ENCODE data around the gene KAZALD1. TPM values are rescaled to one million over a fixed set of nuclear protein-coding genes. Genes with fewer than 3 reads are reported as not detected.

Gene KAZALD1
- total RNA-seq, 2 donors from 2014 or later, result not detected

- no peak for ATAC-seq
- H3K27me3 Mint-ChIP-seq, result peaks cover 80% of the 10 kb centered on the region
Measured at GRCh38 chr10:101092881-101093354, 31.1 kb downstream of the KAZALD1 start.

GRCh38 chr10:101094121-101094879 is 32.5 kb downstream of the KAZALD1 start:
- Mint-ChIP-seq H3K4me1 (peaks cover 2% of the 10 kb centered on the region), H3K27ac (no peak overlapping the region), H3K36me3 (ENCODE audit: low read depth) (no peaks in the 10 kb centered on the region), H3K27me3 (peaks cover 76% of the 10 kb centered on the region), H3K4me3 (no peak overlapping the region)
- H3K9me3 ChIP-seq (ENCODE audit: control insufficient read depth, low read length, poor library complexity, severe bottlenecking), result no peaks in the 10 kb centered on the region
- ATAC-seq (no peak), DNase-seq (no peak)

More at GRCh38 chr10:101092881-101093354, 31.1 kb downstream of the KAZALD1 start:
- H3K4me1 Mint-ChIP-seq, result peaks cover 2% of the 10 kb centered on the region
- no peak for DNase-seq
- no peak overlapping the region for H3K4me3 Mint-ChIP-seq
- H3K36me3 Mint-ChIP-seq (ENCODE audit: low read depth), result no peaks in the 10 kb centered on the region
- no peak overlapping the region for H3K27ac Mint-ChIP-seq
- no peaks in the 10 kb centered on the region for H3K9me3 ChIP-seq (ENCODE audit: control insufficient read depth, low read length, poor library complexity, severe bottlenecking)

GRCh38 chr10:101095004-101095403 is 33.2 kb downstream of the KAZALD1 start:
- Mint-ChIP-seq H3K4me1 (peaks cover 2% of the 10 kb centered on the region), H3K36me3 (ENCODE audit: low read depth) (no peaks in the 10 kb centered on the region)

GRCh38 chr10:101095550-101096213 is 33.9 kb downstream of the KAZALD1 start:
- no peaks in the 10 kb centered on the region for H3K9me3 ChIP-seq (ENCODE audit: control insufficient read depth, low read length, poor library complexity, severe bottlenecking)
- DNase-seq (peak; percentile 40 to 60 (median 55)), ATAC-seq (peak; percentile 93)
- no peak overlapping the region for H3K27ac Mint-ChIP-seq
- H3K27me3 Mint-ChIP-seq, result peaks cover 76% of the 10 kb centered on the region
- H3K36me3 Mint-ChIP-seq (ENCODE audit: low read depth), result no peaks in the 10 kb centered on the region
- H3K4me1 Mint-ChIP-seq, result peaks cover 2% of the 10 kb centered on the region
- no peak overlapping the region for H3K4me3 Mint-ChIP-seq

More at GRCh38 chr10:101095004-101095403, 33.2 kb downstream of the KAZALD1 start:
- Mint-ChIP-seq H3K27ac (no peak overlapping the region), H3K27me3 (peaks cover 76% of the 10 kb centered on the region), H3K4me3 (no peak overlapping the region)
- H3K9me3 ChIP-seq (ENCODE audit: control insufficient read depth, low read length, poor library complexity, severe bottlenecking), result no peaks in the 10 kb centered on the region
- no peak for DNase-seq
- ATAC-seq, result no peak

- DNase-seq, result no peak
- H3K27me3 Mint-ChIP-seq, result peaks cover 74% of the 10 kb centered on the region
- no peak for ATAC-seq
- peaks cover 3% of the 10 kb centered on the region for H3K4me1 Mint-ChIP-seq
- no peak overlapping the region for H3K27ac Mint-ChIP-seq
- H3K4me3 Mint-ChIP-seq, result no peak overlapping the region
- no peaks in the 10 kb centered on the region for H3K36me3 Mint-ChIP-seq (ENCODE audit: low read depth)
- no peaks in the 10 kb centered on the region for H3K9me3 ChIP-seq (ENCODE audit: control insufficient read depth, low read length, poor library complexity, severe bottlenecking)
Measured at GRCh38 chr10:101096378-101096777, 34.6 kb downstream of the KAZALD1 start.

- Mint-ChIP-seq H3K36me3 (ENCODE audit: low read depth) (no peaks in the 10 kb centered on the region), H3K4me1 (peaks cover 5% of the 10 kb centered on the region), H3K27ac (no peak overlapping the region), H3K4me3 (no peak overlapping the region), H3K27me3 (peaks cover 74% of the 10 kb centered on the region)
- ATAC-seq (no peak), DNase-seq (no peak)
- H3K9me3 ChIP-seq (ENCODE audit: control insufficient read depth, low read length, poor library complexity, severe bottlenecking), result no peaks in the 10 kb centered on the region
Measured at GRCh38 chr10:101097881-101098280, 36.1 kb downstream of the KAZALD1 start.

GRCh38 chr10:101099901-101100300 is 38.1 kb downstream of the KAZALD1 start:
- Mint-ChIP-seq H3K4me3 (no peak overlapping the region), H3K36me3 (ENCODE audit: low read depth) (no peaks in the 10 kb centered on the region)

GRCh38 chr10:101101372-101101881 is 39.6 kb downstream of the KAZALD1 start:
- H3K27me3 Mint-ChIP-seq, result peaks cover 72% of the 10 kb centered on the region
- ATAC-seq (no peak), DNase-seq (no peak)
- H3K4me3 Mint-ChIP-seq, result no peak overlapping the region
- peaks cover 3% of the 10 kb centered on the region for H3K4me1 Mint-ChIP-seq
- no peaks in the 10 kb centered on the region for H3K9me3 ChIP-seq (ENCODE audit: control insufficient read depth, low read length, poor library complexity, severe bottlenecking)
- H3K27ac Mint-ChIP-seq, result no peak overlapping the region
- H3K36me3 Mint-ChIP-seq (ENCODE audit: low read depth), result no peaks in the 10 kb centered on the region

More at GRCh38 chr10:101099901-101100300, 38.1 kb downstream of the KAZALD1 start:
- peaks cover 76% of the 10 kb centered on the region for H3K27me3 Mint-ChIP-seq
- H3K9me3 ChIP-seq (ENCODE audit: control insufficient read depth, low read length, poor library complexity, severe bottlenecking), result no peaks in the 10 kb centered on the region
- H3K27ac Mint-ChIP-seq, result no peak overlapping the region
- ATAC-seq, result no peak
- H3K4me1 Mint-ChIP-seq, result peaks cover 5% of the 10 kb centered on the region
- DNase-seq, result no peak

- ATAC-seq (no peak), DNase-seq (no peak)
- peaks cover 4% of the 10 kb centered on the region for H3K36me3 Mint-ChIP-seq (ENCODE audit: low read depth)
- peaks cover 7% of the 10 kb centered on the region for H3K4me1 Mint-ChIP-seq
- H3K4me3 Mint-ChIP-seq, result no peak overlapping the region
- no peak overlapping the region for H3K27ac Mint-ChIP-seq
- no peaks in the 10 kb centered on the region for H3K9me3 ChIP-seq (ENCODE audit: control insufficient read depth, low read length, poor library complexity, severe bottlenecking)
- H3K27me3 Mint-ChIP-seq, result peaks cover 71% of the 10 kb centered on the region
Measured at GRCh38 chr10:101103430-101103829, 41.6 kb downstream of the KAZALD1 start.

- no peaks in the 10 kb centered on the region for H3K9me3 ChIP-seq (ENCODE audit: control insufficient read depth, low read length, poor library complexity, severe bottlenecking)
- Mint-ChIP-seq H3K4me1 (peaks cover 7% of the 10 kb centered on the region), H3K27me3 (peaks cover 50% of the 10 kb centered on the region), H3K27ac (no peak overlapping the region), H3K36me3 (ENCODE audit: low read depth) (peaks cover 5% of the 10 kb centered on the region), H3K4me3 (no peak overlapping the region)
- DNase-seq (no peak), ATAC-seq (no peak)
Measured at GRCh38 chr10:101106351-101106750, 44.6 kb downstream of the KAZALD1 start.

- Mint-ChIP-seq H3K36me3 (ENCODE audit: low read depth) (peaks cover 5% of the 10 kb centered on the region), H3K27me3 (peaks cover 42% of the 10 kb centered on the region), H3K4me3 (no peak overlapping the region), H3K27ac (no peak overlapping the region), H3K4me1 (peaks cover 4% of the 10 kb centered on the region)
- no peaks in the 10 kb centered on the region for H3K9me3 ChIP-seq (ENCODE audit: control insufficient read depth, low read length, poor library complexity, severe bottlenecking)
- ATAC-seq (no peak), DNase-seq (no peak)
Measured at GRCh38 chr10:101107771-101108170, 46.0 kb downstream of the KAZALD1 start.

- no peak for DNase-seq
- no peak overlapping the region for H3K27ac Mint-ChIP-seq
- H3K4me1 Mint-ChIP-seq, result peaks cover 7% of the 10 kb centered on the region
- H3K27me3 Mint-ChIP-seq, result peaks cover 52% of the 10 kb centered on the region
- H3K9me3 ChIP-seq (ENCODE audit: control insufficient read depth, low read length, poor library complexity, severe bottlenecking), result no peaks in the 10 kb centered on the region
- peaks cover 5% of the 10 kb centered on the region for H3K36me3 Mint-ChIP-seq (ENCODE audit: low read depth)
- H3K4me3 Mint-ChIP-seq, result no peak overlapping the region
- no peak for ATAC-seq
Measured at GRCh38 chr10:101110856-101111523, 49.2 kb downstream of the KAZALD1 start.

- H3K36me3 Mint-ChIP-seq (ENCODE audit: low read depth), result peaks cover 5% of the 10 kb centered on the region
Measured at GRCh38 chr10:101111547-101111946, 49.8 kb downstream of the KAZALD1 start.

More at GRCh38 chr10:101111547-101111946, 49.8 kb downstream of the KAZALD1 start:
- peaks cover 56% of the 10 kb centered on the region for H3K27me3 Mint-ChIP-seq
- DNase-seq (no peak), ATAC-seq (no peak)
- H3K4me1 Mint-ChIP-seq, result peaks cover 7% of the 10 kb centered on the region
- H3K9me3 ChIP-seq (ENCODE audit: control insufficient read depth, low read length, poor library complexity, severe bottlenecking), result no peaks in the 10 kb centered on the region
- no peak overlapping the region for H3K4me3 Mint-ChIP-seq
- H3K27ac Mint-ChIP-seq, result no peak overlapping the region
